Loucy (cell line): Measurements from ENCODE around the gene ADRA1B.

Experiments
- H2AFZ ChIP-seq: fragments of 200-600 bp; sonication (generic); 2 replicates; pipeline ENCODE4 v1.6.0; 2016; ENCODE audit warnings: antibody characterized with exemption, mild to moderate bottlenecking, low read length, moderate library complexity
- H3F3A ChIP-seq: fragments of 200-600 bp; 2 replicates; pipeline ENCODE4 v1.6.0; 2016; ENCODE audit warnings: antibody characterized with exemption, low read depth, mild to moderate bottlenecking
- H3K27me3 ChIP-seq: fragments of 200-600 bp; sonication (generic); 2 replicates; pipeline ENCODE4 v1.6.1; 2014; ENCODE audit warnings: low read length, mild to moderate bottlenecking; ENCODE audit not compliant: insufficient read depth, poor library complexity, severe bottlenecking
- H3K36me3 ChIP-seq: fragments of 200-600 bp; sonication (generic); 2 replicates; pipeline ENCODE4 v1.6.1; 2016; ENCODE audit warnings: low read length; ENCODE audit not compliant: insufficient read depth
- H3K4me1 ChIP-seq: fragments of 200-600 bp; sonication (generic); 2 replicates; pipeline ENCODE4 v1.5.1; 2014; ENCODE audit warnings: low read length, mild to moderate bottlenecking; ENCODE audit not compliant: insufficient read depth, poor library complexity, severe bottlenecking
- H3K4me2 ChIP-seq: fragments of 200-600 bp; sonication (generic); 2 replicates; pipeline ENCODE4 v1.6.0; 2014; ENCODE audit warnings: antibody characterized with exemption, low read length, low read depth, mild to moderate bottlenecking; ENCODE audit not compliant: poor library complexity, severe bottlenecking
- H3K4me3 ChIP-seq: fragments of 200-600 bp; sonication (generic); 2 replicates; pipeline ENCODE4 v1.5.1; 2014; ENCODE audit warnings: low read length, mild to moderate bottlenecking, mixed read lengths; ENCODE audit not compliant: poor library complexity, severe bottlenecking
- H3K79me2 ChIP-seq: fragments of 200-600 bp; sonication (generic); 2 replicates; pipeline ENCODE4 v1.6.1; 2014; ENCODE audit warnings: low read length; ENCODE audit not compliant: insufficient read depth
- H3K9ac ChIP-seq: fragments of 200-600 bp; sonication (generic); 2 replicates; pipeline ENCODE4 v1.6.0; 2014; ENCODE audit warnings: mild to moderate bottlenecking, low read depth, low read length, moderate library complexity; ENCODE audit not compliant: poor library complexity, severe bottlenecking
- H3K9me2 ChIP-seq: fragments of 200-600 bp; sonication (generic); replicated peaks from 2 replicates; pipeline ENCODE4 v1.6.1; 2016; ENCODE audit warnings: low read depth, low read length, mixed read lengths
- H3K9me3 ChIP-seq: fragments of 200-600 bp; sonication (generic); 2 replicates; pipeline ENCODE4 v1.6.1; 2014; ENCODE audit warnings: mild to moderate bottlenecking, antibody characterized with exemption, low read length, low read depth; ENCODE audit not compliant: insufficient read depth
- H4K20me1 ChIP-seq: fragments of 200-600 bp; sonication (generic); 2 replicates; pipeline ENCODE4 v1.6.0; 2014; ENCODE audit warnings: antibody characterized with exemption, low read length, mild to moderate bottlenecking; ENCODE audit not compliant: insufficient read depth, poor library complexity, severe bottlenecking
- CTCF ChIP-seq: fragments of 200-600 bp; sonication (generic); conservative IDR thresholded peaks from 2 replicates; pipeline ENCODE4 v1.5.1; 2014; ENCODE audit warnings: mild to moderate bottlenecking, antibody characterized with exemption, low read length
- EZH2phosphoT487 ChIP-seq: fragments of 200-600 bp; IDR thresholded peaks from 2 replicates; pipeline ENCODE4 v1.6.1; 2018; ENCODE audit warnings: antibody characterized with exemption, mild to moderate bottlenecking, moderate library complexity, borderline replicate concordance

ADRA1B gene

GRCh38 chr5:159982421-159983173 lies 66.3 kb downstream of the ADRA1B start:
- no peaks in the 10 kb centered on the region for H3K79me2 ChIP-seq
- H3K9me2 ChIP-seq: no peaks in the 10 kb centered on the region
- no peak overlapping the region for H3K4me3 ChIP-seq
- no peaks in the 10 kb centered on the region for H3K9me3 ChIP-seq
- no peak overlapping the region for H2AFZ ChIP-seq
- no peak overlapping the region for H3K4me2 ChIP-seq
- H3K27me3 ChIP-seq: peaks cover 10% of the 10 kb centered on the region
- no peaks in the 10 kb centered on the region for H3F3A ChIP-seq
- H3K4me1 ChIP-seq: no peaks in the 10 kb centered on the region
- TF ChIP-seq CTCF: no peak
- no peak for TF ChIP-seq EZH2phosphoT487
- no peak overlapping the region for H3K9ac ChIP-seq
- H3K36me3 ChIP-seq: no peaks in the 10 kb centered on the region
- no peaks in the 10 kb centered on the region for H4K20me1 ChIP-seq

DNA sequence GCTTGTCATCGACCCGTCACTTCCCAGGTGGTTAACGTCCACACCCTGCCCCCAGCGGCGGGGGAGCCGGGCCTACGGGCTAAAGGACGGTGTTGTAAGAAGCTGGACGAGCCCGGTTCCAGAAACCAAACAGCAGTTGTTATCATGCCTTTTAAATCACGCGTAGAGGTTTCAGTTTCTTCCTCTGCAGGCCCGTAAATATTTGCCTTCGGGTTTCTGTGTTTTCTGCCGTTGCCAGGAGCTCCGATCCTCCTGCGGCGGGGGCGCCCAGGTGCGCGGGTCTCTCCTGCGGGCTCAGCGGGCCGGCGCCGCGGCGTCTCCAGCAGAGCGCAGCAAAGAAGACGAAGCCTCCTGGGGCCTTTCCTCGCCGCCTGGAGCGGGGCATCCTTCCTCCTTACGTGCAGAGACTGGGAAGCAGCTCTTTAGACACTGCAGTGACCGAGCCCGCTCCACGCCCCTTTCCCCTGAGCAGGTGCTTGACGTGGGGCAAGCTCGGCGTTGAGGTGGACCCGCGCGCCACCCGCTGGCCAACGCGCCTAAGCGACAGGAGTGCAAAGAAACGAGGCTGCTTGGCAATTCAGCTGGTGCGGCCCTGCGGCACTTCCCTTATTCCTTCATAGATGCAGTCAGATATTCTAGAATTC lies 70.9 kb downstream of the ADRA1B start:
- peak overlapping the region; percentile 77 for H3K4me2 ChIP-seq
- H3K9me2 ChIP-seq: no peaks in the 10 kb centered on the region

DNA sequence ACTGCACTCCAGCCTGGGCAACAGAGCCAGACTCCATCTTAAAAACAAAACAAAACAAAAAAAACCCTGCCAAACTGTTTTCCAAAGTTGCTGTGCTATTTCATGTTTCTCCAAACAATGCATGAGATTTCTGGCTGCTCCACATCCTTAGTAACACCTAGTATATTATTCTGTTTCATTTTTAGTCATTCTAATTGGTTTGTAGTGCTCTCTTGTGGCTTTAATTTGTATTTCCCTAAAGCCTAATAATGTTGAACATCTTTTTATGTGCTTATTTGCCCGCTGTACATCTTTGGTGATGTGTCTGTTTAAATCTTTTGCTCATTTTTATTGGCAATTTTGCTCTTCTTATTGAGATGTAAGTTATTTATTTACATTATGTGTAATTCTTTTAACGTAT lies 74.2 kb downstream of the ADRA1B start:
- Histone ChIP-seq H3K4me3 (no peak overlapping the region), H4K20me1 (no peaks in the 10 kb centered on the region), H3K9ac (no peak overlapping the region), H2AFZ (no peak overlapping the region), H3K4me2 (no peak overlapping the region), H3K9me2 (no peaks in the 10 kb centered on the region), H3K27me3 (peaks cover 10% of the 10 kb centered on the region), H3K36me3 (no peaks in the 10 kb centered on the region), H3K79me2 (no peaks in the 10 kb centered on the region), H3F3A (no peaks in the 10 kb centered on the region), H3K9me3 (no peaks in the 10 kb centered on the region), H3K4me1 (no peaks in the 10 kb centered on the region)
- TF ChIP-seq EZH2phosphoT487 (no peak), CTCF (peak; percentile 12; the same call in 1 of the 2 replicates)

More for the DNA sequence above, 70.9 kb downstream of the ADRA1B start:
- H3K36me3 ChIP-seq: no peaks in the 10 kb centered on the region
- H3K9ac ChIP-seq: no peak overlapping the region
- no peaks in the 10 kb centered on the region for H3K9me3 ChIP-seq
- H3K4me3 ChIP-seq: peak overlapping the region; percentile 57
- TF ChIP-seq EZH2phosphoT487: no peak
- TF ChIP-seq CTCF: peak; percentile 55
- peak overlapping the region; percentile 77; the same call in 1 of the 2 replicates for H2AFZ ChIP-seq
- peaks cover 10% of the 10 kb centered on the region for H3K27me3 ChIP-seq
- H3K79me2 ChIP-seq: no peaks in the 10 kb centered on the region
- H3K4me1 ChIP-seq: no peaks in the 10 kb centered on the region
- H3F3A ChIP-seq: no peaks in the 10 kb centered on the region
- H4K20me1 ChIP-seq: no peaks in the 10 kb centered on the region
